NCI-H2196 (cell line): Measurements from ENCODE around the gene NRM.

Experiments used
- DNase-seq: peaks from one replicate; lab custom pipeline; 2025; ENCODE audit not compliant: unreplicated experiment; lab: John Stamatoyannopoulos, UW

Gene NRM

GRCh38 chr6:30689985-30690384 is 799 bp downstream of the NRM start:
- DNase-seq, result no peak

- no peak for DNase-seq
These were observed 1.5 kb downstream of the NRM start for GRCh38 chr6:30689022-30689865.

GRCh38 chr6:30688569-30688968 is 2.2 kb downstream of the NRM start:
- no peak for DNase-seq

- no peak for DNase-seq
These were observed 2.9 kb downstream of the NRM start for GRCh38 chr6:30687659-30688431.

GRCh38 chr6:30686908-30687658 is 3.7 kb downstream of the NRM start:
- DNase-seq, result peak; percentile 59

GRCh38 chr6:30686009-30686907 is 4.5 kb downstream of the NRM start, which contains the start of gene PPP1R18:
TSS of gene PPP1R18 (minus strand) at chr6:30686645. CDS start at chr6:30686018, 627 bp downstream.
- DNase-seq, result peak; percentile 31

- no peak for DNase-seq
These were observed 5.4 kb downstream of the NRM start for GRCh38 chr6:30685157-30686008.

- DNase-seq, result no peak
These were observed 6.2 kb downstream of the NRM start for GRCh38 chr6:30684386-30685156.

- no peak for DNase-seq
These were observed 6.8 kb downstream of the NRM start for GRCh38 chr6:30683980-30684338.

- no peak for DNase-seq
These were observed 7.4 kb downstream of the NRM start for GRCh38 chr6:30683183-30683979.

- no peak for DNase-seq
These were observed 8.4 kb downstream of the NRM start for GRCh38 chr6:30682143-30683117.

GRCh38 chr6:30681766-30682142 is 9.0 kb downstream of the NRM start:
- DNase-seq, result no peak

- DNase-seq, result no peak
These were observed 10.8 kb downstream of the NRM start for GRCh38 chr6:30679765-30680535.

- peak; percentile 72 for DNase-seq
These were observed 11.6 kb downstream of the NRM start for GRCh38 chr6:30678964-30679726.

GRCh38 chr6:30676660-30677285 is 14.0 kb downstream of the NRM start:
- DNase-seq, result no peak
